Measurements from ENCODE around the gene ZBED3. TPM values are rescaled to one million over a fixed set of nuclear protein-coding genes. Genes with fewer than 3 reads are reported as not detected.

ZBED3 gene
- total and polyA plus RNA-seq, 9 of the 15 experiments (the other 6 are each of a cell fraction or from before 2014, with no cell fraction given): 0.01 to 0.03 (median 0.01) TPM; not detected in 5

DNA sequence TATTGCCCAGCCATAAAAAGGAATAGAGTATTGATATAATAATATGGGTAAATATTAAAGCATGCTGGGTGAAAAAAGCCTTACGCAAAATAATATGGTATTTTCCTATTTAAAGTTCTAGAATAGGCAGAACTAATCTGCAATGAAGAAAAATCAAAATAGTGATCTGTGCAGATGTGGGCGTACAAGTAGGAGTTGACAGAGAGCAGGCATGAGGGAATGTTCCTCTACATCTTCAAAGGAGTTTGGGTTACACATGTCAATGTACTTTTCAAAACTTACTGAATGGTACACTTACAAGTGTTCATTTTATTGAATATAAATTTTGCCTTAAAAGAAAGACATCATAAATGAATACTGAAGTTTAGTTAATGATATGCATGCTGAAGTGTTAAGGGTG is 33.0 kb upstream of the ZBED3 start:
- in situ Hi-C loops (cut with MboI) (no loop called here), intact Hi-C loops (cut with micrococcal nuclease) (no loop called here)
- no peaks in the 10 kb centered on the region for H3K9me1 ChIP-seq (ENCODE audit: control insufficient read depth, insufficient read depth, low read length)
- TF ChIP-seq MTA2 (IDR thresholded peaks at IDR 0.05; ENCODE audit: low read depth): no peak
- TF ChIP-seq NCOR1 (IDR thresholded peaks at IDR 0.05): no peak
- no peak for TF ChIP-seq SAFB2 (IDR thresholded peaks at IDR 0.05; ENCODE audit: borderline replicate concordance, low read depth, low read length, severe bottlenecking)
- TF ChIP-seq, protein P1, sequence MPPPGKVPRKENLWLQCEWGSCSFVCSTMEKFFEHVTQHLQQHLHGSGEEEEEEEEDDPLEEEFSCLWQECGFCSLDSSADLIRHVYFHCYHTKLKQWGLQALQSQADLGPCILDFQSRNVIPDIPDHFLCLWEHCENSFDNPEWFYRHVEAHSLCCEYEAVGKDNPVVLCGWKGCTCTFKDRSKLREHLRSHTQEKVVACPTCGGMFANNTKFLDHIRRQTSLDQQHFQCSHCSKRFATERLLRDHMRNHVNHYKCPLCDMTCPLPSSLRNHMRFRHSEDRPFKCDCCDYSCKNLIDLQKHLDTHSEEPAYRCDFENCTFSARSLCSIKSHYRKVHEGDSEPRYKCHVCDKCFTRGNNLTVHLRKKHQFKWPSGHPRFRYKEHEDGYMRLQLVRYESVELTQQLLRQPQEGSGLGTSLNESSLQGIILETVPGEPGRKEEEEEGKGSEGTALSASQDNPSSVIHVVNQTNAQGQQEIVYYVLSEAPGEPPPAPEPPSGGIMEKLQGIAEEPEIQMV (tag; conservative IDR thresholded peaks at IDR 0.05; ENCODE audit: low read depth): no peak
- TF ChIP-seq, protein P2, sequence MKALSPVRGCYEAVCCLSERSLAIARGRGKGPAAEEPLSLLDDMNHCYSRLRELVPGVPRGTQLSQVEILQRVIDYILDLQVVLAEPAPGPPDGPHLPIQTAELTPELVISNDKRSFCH (CRISPR knock-in tag; IDR thresholded peaks at IDR 0.05): no peak
- TF ChIP-seq, protein P2 (tag; IDR thresholded peaks at IDR 0.05): no peak
- TF ChIP-seq, protein P3, sequence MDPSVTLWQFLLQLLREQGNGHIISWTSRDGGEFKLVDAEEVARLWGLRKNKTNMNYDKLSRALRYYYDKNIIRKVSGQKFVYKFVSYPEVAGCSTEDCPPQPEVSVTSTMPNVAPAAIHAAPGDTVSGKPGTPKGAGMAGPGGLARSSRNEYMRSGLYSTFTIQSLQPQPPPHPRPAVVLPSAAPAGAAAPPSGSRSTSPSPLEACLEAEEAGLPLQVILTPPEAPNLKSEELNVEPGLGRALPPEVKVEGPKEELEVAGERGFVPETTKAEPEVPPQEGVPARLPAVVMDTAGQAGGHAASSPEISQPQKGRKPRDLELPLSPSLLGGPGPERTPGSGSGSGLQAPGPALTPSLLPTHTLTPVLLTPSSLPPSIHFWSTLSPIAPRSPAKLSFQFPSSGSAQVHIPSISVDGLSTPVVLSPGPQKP (CRISPR knock-in tag; IDR thresholded peaks at IDR 0.05): no peak
- TF ChIP-seq EP400 (IDR thresholded peaks at IDR 0.05): no peak
- TF ChIP-seq, protein P4, sequence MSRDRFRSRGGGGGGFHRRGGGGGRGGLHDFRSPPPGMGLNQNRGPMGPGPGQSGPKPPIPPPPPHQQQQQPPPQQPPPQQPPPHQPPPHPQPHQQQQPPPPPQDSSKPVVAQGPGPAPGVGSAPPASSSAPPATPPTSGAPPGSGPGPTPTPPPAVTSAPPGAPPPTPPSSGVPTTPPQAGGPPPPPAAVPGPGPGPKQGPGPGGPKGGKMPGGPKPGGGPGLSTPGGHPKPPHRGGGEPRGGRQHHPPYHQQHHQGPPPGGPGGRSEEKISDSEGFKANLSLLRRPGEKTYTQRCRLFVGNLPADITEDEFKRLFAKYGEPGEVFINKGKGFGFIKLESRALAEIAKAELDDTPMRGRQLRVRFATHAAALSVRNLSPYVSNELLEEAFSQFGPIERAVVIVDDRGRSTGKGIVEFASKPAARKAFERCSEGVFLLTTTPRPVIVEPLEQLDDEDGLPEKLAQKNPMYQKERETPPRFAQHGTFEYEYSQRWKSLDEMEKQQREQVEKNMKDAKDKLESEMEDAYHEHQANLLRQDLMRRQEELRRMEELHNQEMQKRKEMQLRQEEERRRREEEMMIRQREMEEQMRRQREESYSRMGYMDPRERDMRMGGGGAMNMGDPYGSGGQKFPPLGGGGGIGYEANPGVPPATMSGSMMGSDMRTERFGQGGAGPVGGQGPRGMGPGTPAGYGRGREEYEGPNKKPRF (IDR thresholded peaks at IDR 0.05; ENCODE audit: low read depth, low read length): no peak
- TF ChIP-seq LEF1 (IDR thresholded peaks at IDR 0.05): no peak
- TF ChIP-seq POLR3G (IDR thresholded peaks at IDR 0.05; ENCODE audit: extremely low read depth, insufficient read length, insufficient replicate concordance): no peak
- no peak for TF ChIP-seq SRSF1 (IDR thresholded peaks at IDR 0.05; ENCODE audit: low read depth, low read length)
- TF ChIP-seq FOXA3 (CRISPR knock-in tag; conservative IDR thresholded peaks at IDR 0.05 in 1 of 2, IDR thresholded peaks at IDR 0.05 in 1 of 2): no peak
- TF ChIP-seq SMARCE1 (IDR thresholded peaks at IDR 0.05): no peak
- TF ChIP-seq TAL1 (IDR thresholded peaks at IDR 0.05): no peak
- TF ChIP-seq TRIM28 (IDR thresholded peaks at IDR 0.05): no peak
- TF ChIP-seq ZNF79 (CRISPR knock-in tag; IDR thresholded peaks at IDR 0.05; ENCODE audit: low read depth): no peak
- TF ChIP-seq FUS (optimal IDR thresholded peaks at IDR 0.05; ENCODE audit: low read depth, low read length): no peak
- TF ChIP-seq SNRNP70 (optimal IDR thresholded peaks at IDR 0.05; ENCODE audit: low read depth, low read length): no peak
- H3K36me3 ChIP-seq (ENCODE audit: control insufficient read depth, insufficient read depth, low read length): no peaks in the 10 kb centered on the region
- no peak overlapping the region for H3K4me2 ChIP-seq (ENCODE audit: insufficient read depth, low read length)
- no peaks in the 10 kb centered on the region for H3K9me3 ChIP-seq (replicated peaks; ENCODE audit: control insufficient read depth, insufficient read depth, low read depth, low read length)
- ATAC-seq (no peak), FAIRE-seq (no peak), DNase-seq (ENCODE audit: extremely low read depth in 1 of 4, low spot score in 3 of 4) (no peak)
- H3K4me3 ChIP-seq: no peak overlapping the region
- no peak overlapping the region for H3K27ac ChIP-seq (ENCODE audit: extremely low read depth, low read depth, low read length)
- ChIA-PET CTCF (ENCODE audit: low intra/inter-chr PET ratio) (no interaction called here), POLR2A (no interaction called here)
- H3K4me1 ChIP-seq (replicated peaks in 1 of 2; ENCODE audit: control insufficient read depth in 2 of 2, insufficient read depth in 2 of 2, low read length in 2 of 2): no peaks in the 10 kb centered on the region
- no peak overlapping the region for H3K9ac ChIP-seq (ENCODE audit: insufficient read depth in 1 of 2, low read depth in 2 of 2, low read length in 2 of 2)
- no peaks in the 10 kb centered on the region for H4K20me1 ChIP-seq (replicated peaks; ENCODE audit: control insufficient read depth, insufficient read depth, low read length)
- WGBS (ENCODE audit: insufficient coverage, low coverage, missing lambda C conversion rate): 3% methylated on average over 2 of the region's 2 CpGs
- peaks cover 11 to 23% of the 10 kb centered on the region in 2 experiments; a peak in 4 of 5 replicates for H3K27me3 ChIP-seq (ENCODE audit: control insufficient read depth in 2 of 2, insufficient read depth in 2 of 2, low read length in 2 of 2)
- H3K79me2 ChIP-seq (ENCODE audit: control insufficient read depth, insufficient read depth, low read length): no peaks in the 10 kb centered on the region
- BruUV-seq (replicated peaks): no TSS peak
- no peak overlapping the region for H2AFZ ChIP-seq (ENCODE audit: low read depth, low read length)

Data from K562 (cell line).